ENCODE measurements around the gene CCL5.
"Not testable (repeated sequence)": the region's sequence is repeated elsewhere in the genome, so short reads cannot be mapped to it uniquely, and the experiment has no call there.

The CCL5 gene

GRCh38 chr17:35901631-35902175 lies 21.5 kb upstream of the CCL5 start:
- no peaks in the 10 kb centered on the region for H3K27me3 ChIP-seq (ENCODE audit: insufficient read depth, low read depth)
- no peaks in the 10 kb centered on the region for H3K4me1 ChIP-seq (ENCODE audit: low read depth, poor library complexity, severe bottlenecking)
- no peak overlapping the region for H3K27ac ChIP-seq
- no peaks in the 10 kb centered on the region for H3K36me3 ChIP-seq (ENCODE audit: insufficient read depth)
- H3K4me2 ChIP-seq: no peak overlapping the region
- H3K79me2 ChIP-seq (ENCODE audit: insufficient read depth, low read depth): no peaks in the 10 kb centered on the region
- no peak overlapping the region for H3K4me3 ChIP-seq (IDR thresholded peaks at IDR 0.05; ENCODE audit: insufficient read depth, low read depth, low read length)
- no peak overlapping the region for H3K9ac ChIP-seq
- TF ChIP-seq CTCF (conservative IDR thresholded peaks at IDR 0.05; ENCODE audit: low read depth, low read length): no peak
- no peaks in the 10 kb centered on the region for H4K20me1 ChIP-seq (ENCODE audit: insufficient read depth)
- no peak overlapping the region for H2AFZ ChIP-seq (ENCODE audit: low read depth)

- no peak overlapping the region for H2AFZ ChIP-seq (ENCODE audit: low read depth)
- H3K4me2 ChIP-seq: no peak overlapping the region
- TF ChIP-seq CTCF (conservative IDR thresholded peaks at IDR 0.05; ENCODE audit: low read depth, low read length): no peak
- H4K20me1 ChIP-seq (ENCODE audit: insufficient read depth): no peaks in the 10 kb centered on the region
- no peaks in the 10 kb centered on the region for H3K79me2 ChIP-seq (ENCODE audit: insufficient read depth, low read depth)
- H3K36me3 ChIP-seq (ENCODE audit: insufficient read depth): no peaks in the 10 kb centered on the region
- no peak overlapping the region for H3K9ac ChIP-seq
- H3K4me3 ChIP-seq (IDR thresholded peaks at IDR 0.05; ENCODE audit: insufficient read depth, low read depth, low read length): no peak overlapping the region
- no peaks in the 10 kb centered on the region for H3K27me3 ChIP-seq (ENCODE audit: insufficient read depth, low read depth)
- no peak overlapping the region for H3K27ac ChIP-seq
- H3K4me1 ChIP-seq (ENCODE audit: low read depth, poor library complexity, severe bottlenecking): no peaks in the 10 kb centered on the region
Observed at GRCh38 chr17:35900708-35901480, 20.7 kb upstream of the CCL5 start.

- TF ChIP-seq CTCF (conservative IDR thresholded peaks at IDR 0.05; ENCODE audit: low read depth, low read length): no peak
- H3K4me3 ChIP-seq (IDR thresholded peaks at IDR 0.05; ENCODE audit: insufficient read depth, low read depth, low read length): no peak overlapping the region
- H3K27ac ChIP-seq: no peak overlapping the region
- no peak overlapping the region for H3K9ac ChIP-seq
- H4K20me1 ChIP-seq (ENCODE audit: insufficient read depth): no peaks in the 10 kb centered on the region
- no peaks in the 10 kb centered on the region for H3K36me3 ChIP-seq (ENCODE audit: insufficient read depth)
- H3K27me3 ChIP-seq (ENCODE audit: insufficient read depth, low read depth): no peaks in the 10 kb centered on the region
- no peaks in the 10 kb centered on the region for H3K79me2 ChIP-seq (ENCODE audit: insufficient read depth, low read depth)
- H2AFZ ChIP-seq (ENCODE audit: low read depth): no peak overlapping the region
- H3K4me2 ChIP-seq: no peak overlapping the region
- no peaks in the 10 kb centered on the region for H3K4me1 ChIP-seq (ENCODE audit: low read depth, poor library complexity, severe bottlenecking)
Observed at GRCh38 chr17:35900280-35900679, 20.1 kb upstream of the CCL5 start.

- Histone ChIP-seq H3K36me3 (ENCODE audit: insufficient read depth) (no peaks in the 10 kb centered on the region), H3K9ac (no peak overlapping the region), H3K27me3 (ENCODE audit: insufficient read depth, low read depth) (no peaks in the 10 kb centered on the region), H3K4me3 (IDR thresholded peaks at IDR 0.05; ENCODE audit: insufficient read depth, low read depth, low read length) (no peak overlapping the region), H3K79me2 (ENCODE audit: insufficient read depth, low read depth) (no peaks in the 10 kb centered on the region), H3K4me2 (no peak overlapping the region), H2AFZ (ENCODE audit: low read depth) (no peak overlapping the region), H4K20me1 (ENCODE audit: insufficient read depth) (no peaks in the 10 kb centered on the region), H3K27ac (no peak overlapping the region), H3K4me1 (ENCODE audit: low read depth, poor library complexity, severe bottlenecking) (no peaks in the 10 kb centered on the region)
- no peak for TF ChIP-seq CTCF (conservative IDR thresholded peaks at IDR 0.05; ENCODE audit: low read depth, low read length)
Observed at GRCh38 chr17:35898283-35899070, 18.3 kb upstream of the CCL5 start.

GRCh38 chr17:35897772-35898171 lies 17.6 kb upstream of the CCL5 start:
- H3K4me3 ChIP-seq (IDR thresholded peaks at IDR 0.05; ENCODE audit: insufficient read depth, low read depth, low read length); H2AFZ ChIP-seq (ENCODE audit: low read depth); H3K27me3 ChIP-seq (ENCODE audit: insufficient read depth, low read depth); H3K36me3 ChIP-seq (ENCODE audit: insufficient read depth); H4K20me1 ChIP-seq (ENCODE audit: insufficient read depth); H3K9ac ChIP-seq; H3K4me2 ChIP-seq; H3K79me2 ChIP-seq (ENCODE audit: insufficient read depth, low read depth); H3K4me1 ChIP-seq (ENCODE audit: low read depth, poor library complexity, severe bottlenecking); H3K27ac ChIP-seq: not testable (repeated sequence)

Data from KMS-11 (cell line).